ENCODE data around the gene OLIG2. TPM values are rescaled to one million over a fixed set of nuclear protein-coding genes. Genes with fewer than 3 reads are reported as not detected.

OLIG2 gene
- total and polyA plus RNA-seq, 2 experiments from 2014 or later = 0.15 to 1.4 TPM

- TF ChIP-seq NANOG (IDR thresholded peaks at IDR 0.05; ENCODE audit: borderline replicate concordance) = no peak
- TF ChIP-seq EZH2phosphoT487 (IDR thresholded peaks at IDR 0.05; ENCODE audit: unreplicated experiment) = no peak
- TF ChIP-seq POLR2AphosphoS5 (IDR thresholded peaks at IDR 0.05; ENCODE audit: low read depth) = no peak
- TF ChIP-seq CTCF (conservative IDR thresholded peaks at IDR 0.05; ENCODE audit: low read depth in 2 of 2) = no peak
- no peak for TF ChIP-seq EZH2 (IDR thresholded peaks at IDR 0.05; ENCODE audit: low read depth, unreplicated experiment)
- no peak for TF ChIP-seq JUNB (IDR thresholded peaks at IDR 0.05; ENCODE audit: unreplicated experiment)
Measured at GRCh38 chr21:32993894-32994293, 31.8 kb upstream of the OLIG2 start (continued).

DNA sequence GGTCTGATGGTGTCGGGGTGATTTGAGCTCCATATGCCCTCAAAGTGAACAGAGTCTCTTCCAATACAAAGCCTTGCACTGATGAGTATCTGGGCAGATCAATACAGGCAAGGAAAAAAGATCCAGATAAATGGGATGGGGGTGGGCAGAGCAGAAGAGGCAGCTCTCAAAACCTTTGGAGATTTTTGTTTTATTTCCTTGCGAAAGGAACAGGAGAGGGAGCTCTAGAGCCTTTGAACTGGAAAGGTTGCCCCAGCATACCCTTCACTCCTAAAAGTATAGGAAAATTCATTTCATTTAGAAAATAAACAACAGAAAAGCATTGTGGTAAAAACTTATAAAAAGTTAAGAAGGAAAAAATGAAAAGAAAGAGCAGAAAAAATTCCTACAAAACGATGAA, 31.4 kb upstream of the OLIG2 start:
- Mint-ChIP-seq H3K27me3 (ENCODE audit: insufficient read depth, low read depth, poor library complexity) (peaks cover 6% of the 10 kb centered on the region), H3K4me1 (peaks cover 7% of the 10 kb centered on the region; the same call in 2 of the 3 replicates), H3K4me3 (no peak overlapping the region), H3K27ac (no peak overlapping the region), H3K36me3 (ENCODE audit: low read depth) (peaks cover 5% of the 10 kb centered on the region; the same call in 1 of the 3 replicates), H3K9me3 (peaks cover 3% of the 10 kb centered on the region; the same call in 2 of the 3 replicates)
- H3K27ac ChIP-seq (ENCODE audit: low read depth) = no peak overlapping the region
- H3K4me1 ChIP-seq (ENCODE audit: insufficient read depth) = peaks cover 8% of the 10 kb centered on the region; the same call in 1 of the 2 replicates
- DNase-seq (ENCODE audit: low spot score) (peak; percentile 57), ATAC-seq (peak; percentile 70)
- no peak overlapping the region for H3K4me2 ChIP-seq
- TF ChIP-seq CTCF (conservative IDR thresholded peaks at IDR 0.05; ENCODE audit: low read depth in 2 of 2) (peak; percentile 64 to 67), ZNF462 (CRISPR knock-in tag; IDR thresholded peaks at IDR 0.05) (no peak)
- no peaks in the 10 kb centered on the region for H3K27me3 ChIP-seq (ENCODE audit: insufficient read depth)
- no peak overlapping the region for H3K4me3 ChIP-seq
- H4K20me1 ChIP-seq (replicated peaks; ENCODE audit: insufficient read depth) = no peaks in the 10 kb centered on the region
- no peaks in the 10 kb centered on the region for H3F3A ChIP-seq (replicated peaks; ENCODE audit: low read depth)
- H2AFZ ChIP-seq = no peak overlapping the region
- H3K79me2 ChIP-seq (replicated peaks; ENCODE audit: insufficient read depth) = no peaks in the 10 kb centered on the region
- H3K36me3 ChIP-seq (ENCODE audit: insufficient read depth) = no peaks in the 10 kb centered on the region
- no peaks in the 10 kb centered on the region for H3K9me2 ChIP-seq (ENCODE audit: insufficient read depth)
